ENCODE data around the gene SPACA4. TPM values are rescaled to one million over a fixed set of nuclear protein-coding genes. Genes with fewer than 3 reads are reported as not detected.
A peak's percentile ranks its signal among the peaks of the same experiment; 100 is the strongest.

Gene SPACA4
- total and polyA plus RNA-seq, 2 of the 4 experiments (the other 2 are of a cell fraction), result not detected

GRCh38 chr19:48637948-48638830, 31.6 kb downstream of the SPACA4 start:
- Histone ChIP-seq H3K79me1 (ENCODE audit: low read depth in 1 of 2, low read length in 2 of 2) (peaks cover 0 to 18% of the 10 kb centered on the region in 2 experiments; a peak in 3 of 4 replicates), H3K18ac (ENCODE audit: low read depth, low read length) (peak overlapping the region; percentile 71), H2AK5ac (ENCODE audit: low read depth, low read length) (peak overlapping the region; percentile 95), H3K4me1 (ENCODE audit: control insufficient read depth, insufficient read depth, low read length) (peaks cover 21% of the 10 kb centered on the region), H4K8ac (ENCODE audit: low read depth in 2 of 2, low read length in 2 of 2) (peak overlapping the region; percentile 43 to 98), H2AFZ (replicated peaks; ENCODE audit: low read length, poor library complexity) (peak overlapping the region; percentile 95), H3K27ac (ENCODE audit: insufficient read depth, low read length) (peak overlapping the region; percentile 81), H3K4me3 (ENCODE audit: insufficient read depth, low read depth, low read length) (peak overlapping the region; percentile 48), H3K4me2 (ENCODE audit: low read depth, low read length) (peak overlapping the region; percentile 65), H3K4ac (ENCODE audit: low read depth, low read length) (peak overlapping the region; percentile 96), H4K20me1 (ENCODE audit: insufficient read depth, low read length) (peaks cover 4% of the 10 kb centered on the region; the same call in 1 of the 2 replicates), H3K9me1 (ENCODE audit: insufficient read depth, low read length) (peaks cover 21% of the 10 kb centered on the region), H3K23ac (ENCODE audit: low read depth, low read length) (peak overlapping the region; percentile 93), H4K5ac (ENCODE audit: low read depth, low read length) (peak overlapping the region; percentile 82), H3K27me3 (ENCODE audit: control insufficient read depth, insufficient read depth, low read length) (no peaks in the 10 kb centered on the region), H3K9me3 (ENCODE audit: control insufficient read depth, insufficient read depth, low read length) (no peaks in the 10 kb centered on the region), H2BK15ac (ENCODE audit: low read depth, low read length) (peak overlapping the region; percentile 89), H3K14ac (replicated peaks; ENCODE audit: low read depth, low read length) (peak overlapping the region; percentile 99), H3K36me3 (ENCODE audit: control insufficient read depth, insufficient read depth, low read length) (no peaks in the 10 kb centered on the region; the same call in 1 of the 2 replicates), H2AK9ac (replicated peaks; ENCODE audit: low read depth, low read length, poor library complexity) (peak overlapping the region; percentile 89), H2BK120ac (ENCODE audit: low read depth, low read length) (peak overlapping the region; percentile 95), H3K9ac (ENCODE audit: low read depth, low read length) (peak overlapping the region; percentile 60), H2BK5ac (ENCODE audit: low read depth, low read length, poor library complexity, severe bottlenecking) (peak overlapping the region; percentile 76), H2BK20ac (ENCODE audit: low read depth, low read length) (peak overlapping the region; percentile 96), H3K56ac (ENCODE audit: extremely low read depth, insufficient read depth, low read length) (peak overlapping the region; percentile 84; the same call in 1 of the 2 replicates), H4K91ac (ENCODE audit: insufficient read depth, low read depth, low read length) (peak overlapping the region; percentile 77)
- WGBS, 2 experiments (ENCODE audit: extremely low coverage in 2 of 2, insufficient read length in 1 of 2), result 37% methylated on average over 4 of the region's 29 CpGs; no CpG with 5 or more reads in 1 of the 2 experiments
- intact Hi-C loops (cut with micrococcal nuclease) (no loop called here), dilution Hi-C loops (cut with HindIII; ENCODE audit: low sequenced_read_pairs, unreplicated experiment) (no loop called here), in situ Hi-C loops (cut with MboI; ENCODE audit: low sequenced_read_pairs) (no loop called here)
- ChIA-PET POLR2A (ENCODE audit: unreplicated experiment) (interaction anchor here (0.5 kb wide), 1 partner anchor 60 kb away, joined by 3 read pairs; no protein-coding TSS in a partner anchor), CTCF (no interaction called here)
- peak; percentile 45 for ATAC-seq (ENCODE audit: low read depth)
- BruUV-seq (replicated peaks), result no TSS peak
- DNase-seq, result peak; percentile 96
- TF ChIP-seq, protein P1, sequence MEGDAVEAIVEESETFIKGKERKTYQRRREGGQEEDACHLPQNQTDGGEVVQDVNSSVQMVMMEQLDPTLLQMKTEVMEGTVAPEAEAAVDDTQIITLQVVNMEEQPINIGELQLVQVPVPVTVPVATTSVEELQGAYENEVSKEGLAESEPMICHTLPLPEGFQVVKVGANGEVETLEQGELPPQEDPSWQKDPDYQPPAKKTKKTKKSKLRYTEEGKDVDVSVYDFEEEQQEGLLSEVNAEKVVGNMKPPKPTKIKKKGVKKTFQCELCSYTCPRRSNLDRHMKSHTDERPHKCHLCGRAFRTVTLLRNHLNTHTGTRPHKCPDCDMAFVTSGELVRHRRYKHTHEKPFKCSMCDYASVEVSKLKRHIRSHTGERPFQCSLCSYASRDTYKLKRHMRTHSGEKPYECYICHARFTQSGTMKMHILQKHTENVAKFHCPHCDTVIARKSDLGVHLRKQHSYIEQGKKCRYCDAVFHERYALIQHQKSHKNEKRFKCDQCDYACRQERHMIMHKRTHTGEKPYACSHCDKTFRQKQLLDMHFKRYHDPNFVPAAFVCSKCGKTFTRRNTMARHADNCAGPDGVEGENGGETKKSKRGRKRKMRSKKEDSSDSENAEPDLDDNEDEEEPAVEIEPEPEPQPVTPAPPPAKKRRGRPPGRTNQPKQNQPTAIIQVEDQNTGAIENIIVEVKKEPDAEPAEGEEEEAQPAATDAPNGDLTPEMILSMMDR (conservative IDR thresholded peaks at IDR 0.05; ENCODE audit: low read depth, low read length), result peak; percentile 27; the same call in 1 of the 2 replicates
- no peak for TF ChIP-seq MAFK (IDR thresholded peaks at IDR 0.05; ENCODE audit: low read depth, low read length)
- TF ChIP-seq MXI1 (IDR thresholded peaks at IDR 0.05; ENCODE audit: borderline replicate concordance, low read depth, low read length), result no peak
- TF ChIP-seq BHLHE40 (IDR thresholded peaks at IDR 0.05; ENCODE audit: low read depth, low read length), result peak; percentile 97
- TF ChIP-seq USF2 (IDR thresholded peaks at IDR 0.05; ENCODE audit: low read depth, low read length), result no peak
- TF ChIP-seq RCOR1 (IDR thresholded peaks at IDR 0.05; ENCODE audit: insufficient replicate concordance, low read length), result no peak
- TF ChIP-seq ELK1 (IDR thresholded peaks at IDR 0.05; ENCODE audit: borderline replicate concordance, low read depth, low read length), result no peak
- TF ChIP-seq CEBPB (IDR thresholded peaks at IDR 0.05; ENCODE audit: low read depth, low read length), result no peak
- TF ChIP-seq FOS (IDR thresholded peaks at IDR 0.05; ENCODE audit: low read depth, low read length), result no peak
- no peak for TF ChIP-seq NFE2L2 (IDR thresholded peaks at IDR 0.05; ENCODE audit: low read depth, low read length)
- no peak for TF ChIP-seq POLR2A (IDR thresholded peaks at IDR 0.05; ENCODE audit: low read depth, low read length)
- TF ChIP-seq CHD1 (IDR thresholded peaks at IDR 0.05; ENCODE audit: low read depth, low read length), result peak; percentile 91; the same call in 1 of the 2 replicates
- TF ChIP-seq RFX5 (IDR thresholded peaks at IDR 0.05; ENCODE audit: low read depth, low read length), result no peak
- TF ChIP-seq SMC3 (IDR thresholded peaks at IDR 0.05; ENCODE audit: low read depth, low read length), result no peak
